HG02938 (cell line): Measurements from ENCODE around the gene SFTPD.
A peak's percentile ranks its signal among the peaks of the same experiment; 100 is the strongest.
"Not testable (repeated sequence)": the region's sequence is repeated elsewhere in the genome, so short reads cannot be mapped to it uniquely, and the experiment has no call there.

ENCODE experiments used
- ATAC-seq: cut with Tn5 transposase; IDR thresholded peaks from one replicate; pipeline ENCODE4 v1.9.1; 2021; ENCODE audit warnings: mild to moderate bottlenecking, moderate library complexity; ENCODE audit not compliant: unreplicated experiment

Gene SFTPD

GRCh38 chr10:79948976-79949722 lies at the start of gene SFTPD:
Gene SFTPD (minus strand): TSS chr10:79949105. CDS start chr10:79946659, 2,446 bp downstream.
- no peak for ATAC-seq

GRCh38 chr10:79995979-79996634 lies 47.2 kb upstream of the SFTPD start:
- no peak for ATAC-seq

- ATAC-seq, result no peak
Measured at GRCh38 chr10:79994556-79994955, 45.7 kb upstream of the SFTPD start.

- not testable (repeated sequence) for ATAC-seq
Measured at GRCh38 chr10:79988199-79988598, 39.3 kb upstream of the SFTPD start.

GRCh38 chr10:79986661-79987060 lies 37.8 kb upstream of the SFTPD start:
- ATAC-seq, result not testable (repeated sequence)

GRCh38 chr10:79985481-79986072 lies 36.7 kb upstream of the SFTPD start:
- ATAC-seq, result no peak

- ATAC-seq, result peak; percentile 84
Measured at GRCh38 chr10:79984851-79985250, 35.9 kb upstream of the SFTPD start.

- ATAC-seq, result no peak
Measured at GRCh38 chr10:79983286-79983909, 34.5 kb upstream of the SFTPD start.

- ATAC-seq, result no peak
Measured at GRCh38 chr10:79982861-79983260, 34.0 kb upstream of the SFTPD start.

GRCh38 chr10:79982362-79982800 lies 33.5 kb upstream of the SFTPD start:
- no peak for ATAC-seq

- ATAC-seq, result no peak
Measured at GRCh38 chr10:79981450-79982361, 32.8 kb upstream of the SFTPD start.

GRCh38 chr10:79980711-79981110 lies 31.8 kb upstream of the SFTPD start:
- ATAC-seq, result no peak

GRCh38 chr10:79979976-79980687 lies 31.2 kb upstream of the SFTPD start:
- no peak for ATAC-seq

- ATAC-seq, result no peak
Measured at GRCh38 chr10:79979310-79979975, 30.5 kb upstream of the SFTPD start.

GRCh38 chr10:79976999-79977398 lies 28.1 kb upstream of the SFTPD start:
- no peak for ATAC-seq

- no peak for ATAC-seq
Measured at GRCh38 chr10:79970062-79970461, 21.2 kb upstream of the SFTPD start.

- no peak for ATAC-seq
Measured at GRCh38 chr10:79947787-79948424, 999 bp downstream of the SFTPD start.

GRCh38 chr10:79947083-79947415 lies 1.9 kb downstream of the SFTPD start:
- no peak for ATAC-seq
